22Rv1 (cell line): ENCODE data around the gene LRRC7.

ENCODE experiments used
- H3K27ac ChIP-seq: fragments of 450-650 bp; 2 replicates; pipeline ENCODE4 v1.5.1; 2017
- ZFX ChIP-seq: fragments of 450-650 bp; IDR thresholded peaks from 2 replicates; pipeline ENCODE4 v1.6.1; 2017; ENCODE audit warnings: antibody characterized with exemption, borderline replicate concordance
- TF ChIP-seq, protein P1 (sequence below): fragments of 450-650 bp; IDR thresholded peaks from 2 replicates; pipeline ENCODE4 v1.5.1; 2017; ENCODE audit warnings: mild to moderate bottlenecking

LRRC7 gene

DNA sequence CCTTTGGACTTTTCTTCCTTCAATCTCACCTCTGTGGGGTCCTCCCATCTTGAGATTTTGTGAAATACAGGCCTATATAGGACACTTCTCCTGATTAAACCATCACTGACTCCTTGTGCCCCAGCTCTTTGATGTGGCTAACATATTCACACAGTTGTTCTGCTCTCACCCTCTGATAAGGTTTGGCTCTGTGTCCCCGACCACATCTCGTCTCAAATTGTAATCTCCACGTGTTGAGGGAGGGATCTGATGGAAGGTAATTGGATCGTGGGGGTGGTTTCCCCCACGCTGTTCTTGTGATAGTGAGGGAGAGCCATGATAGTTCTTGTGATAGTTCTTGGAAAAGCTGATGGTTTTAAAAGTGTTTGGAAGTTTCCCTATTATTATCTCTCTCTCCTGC is 19.7 kb downstream of the LRRC7 start:
- no peak overlapping the region for H3K27ac ChIP-seq
- TF ChIP-seq, protein P1, sequence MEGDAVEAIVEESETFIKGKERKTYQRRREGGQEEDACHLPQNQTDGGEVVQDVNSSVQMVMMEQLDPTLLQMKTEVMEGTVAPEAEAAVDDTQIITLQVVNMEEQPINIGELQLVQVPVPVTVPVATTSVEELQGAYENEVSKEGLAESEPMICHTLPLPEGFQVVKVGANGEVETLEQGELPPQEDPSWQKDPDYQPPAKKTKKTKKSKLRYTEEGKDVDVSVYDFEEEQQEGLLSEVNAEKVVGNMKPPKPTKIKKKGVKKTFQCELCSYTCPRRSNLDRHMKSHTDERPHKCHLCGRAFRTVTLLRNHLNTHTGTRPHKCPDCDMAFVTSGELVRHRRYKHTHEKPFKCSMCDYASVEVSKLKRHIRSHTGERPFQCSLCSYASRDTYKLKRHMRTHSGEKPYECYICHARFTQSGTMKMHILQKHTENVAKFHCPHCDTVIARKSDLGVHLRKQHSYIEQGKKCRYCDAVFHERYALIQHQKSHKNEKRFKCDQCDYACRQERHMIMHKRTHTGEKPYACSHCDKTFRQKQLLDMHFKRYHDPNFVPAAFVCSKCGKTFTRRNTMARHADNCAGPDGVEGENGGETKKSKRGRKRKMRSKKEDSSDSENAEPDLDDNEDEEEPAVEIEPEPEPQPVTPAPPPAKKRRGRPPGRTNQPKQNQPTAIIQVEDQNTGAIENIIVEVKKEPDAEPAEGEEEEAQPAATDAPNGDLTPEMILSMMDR = no peak
- TF ChIP-seq ZFX = no peak

GRCh38 chr1:69589799-69590198 is 22.1 kb downstream of the LRRC7 start:
- H3K27ac ChIP-seq = no peak overlapping the region
- TF ChIP-seq ZFX = no peak
- TF ChIP-seq, protein P1 = no peak

GRCh38 chr1:69592341-69592740 is 24.6 kb downstream of the LRRC7 start:
- H3K27ac ChIP-seq = no peak overlapping the region
- TF ChIP-seq ZFX = no peak
- TF ChIP-seq, protein P1 = no peak

DNA sequence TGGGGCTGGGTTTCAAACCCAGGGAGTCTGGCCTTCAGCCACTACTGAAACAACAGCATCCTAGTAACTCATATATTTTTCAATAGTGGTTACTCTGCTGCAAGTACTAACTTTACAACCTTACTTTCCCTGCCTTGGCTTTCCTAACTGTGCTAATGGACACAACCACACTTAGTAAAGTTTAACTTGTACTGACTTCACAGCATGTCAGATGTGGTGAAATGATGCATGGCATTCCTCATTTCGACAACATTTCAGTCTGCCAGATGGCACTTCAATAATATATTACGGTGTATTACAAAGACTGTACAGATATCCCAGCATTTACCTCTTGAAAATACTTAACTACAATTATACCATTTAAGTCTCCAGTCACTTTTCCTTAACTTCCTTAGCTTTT is 27.8 kb downstream of the LRRC7 start:
- no peak overlapping the region for H3K27ac ChIP-seq
- no peak for TF ChIP-seq ZFX

DNA sequence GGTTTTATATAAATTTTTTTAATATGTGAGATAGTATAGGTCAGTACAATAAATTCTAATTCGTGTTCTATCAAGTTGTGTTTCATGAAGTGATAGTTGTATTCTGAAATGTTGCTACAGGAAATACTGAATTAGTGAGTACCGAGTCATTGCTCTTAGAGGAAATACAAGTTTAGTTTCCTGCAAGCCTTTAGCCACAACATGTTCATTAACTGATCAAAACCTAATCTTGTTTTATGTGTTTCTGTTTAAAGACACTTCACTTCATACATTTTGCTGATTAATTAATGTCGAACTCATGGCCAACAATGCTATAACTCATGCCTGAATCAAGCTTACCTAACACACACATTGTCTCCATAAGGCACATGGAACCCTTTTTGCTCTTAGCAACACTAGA is 43.6 kb downstream of the LRRC7 start:
- no peak for TF ChIP-seq ZFX
- TF ChIP-seq, protein P1 = no peak
- H3K27ac ChIP-seq = no peak overlapping the region

GRCh38 chr1:69613414-69613813 is 45.7 kb downstream of the LRRC7 start:
- no peak for TF ChIP-seq ZFX
- TF ChIP-seq, protein P1 = no peak
- H3K27ac ChIP-seq = no peak overlapping the region

GRCh38 chr1:69638673-69639072 is 71.0 kb downstream of the LRRC7 start:
- no peak overlapping the region for H3K27ac ChIP-seq
- TF ChIP-seq ZFX = no peak
- TF ChIP-seq, protein P1 = no peak

GRCh38 chr1:69639159-69639558 is 71.4 kb downstream of the LRRC7 start:
- no peak overlapping the region for H3K27ac ChIP-seq
- no peak for TF ChIP-seq ZFX
- TF ChIP-seq, protein P1 = no peak
